Amniotic stem cell (primary cell): ENCODE results near the gene ADGB.
A peak's percentile ranks its signal among the peaks of the same experiment; 100 is the strongest.
"Not testable (repeated sequence)": the region's sequence is repeated elsewhere in the genome, so short reads cannot be mapped to it uniquely, and the experiment has no call there.

Experiments used
- DNase-seq: peaks from one replicate; lab custom pipeline; 2025; lab: John Stamatoyannopoulos, UW

Gene ADGB

GRCh38 chr6:146598772-146599405 lies at the start of gene ADGB:
Gene ADGB (plus strand): TSS chr6:146598972. CDS start chr6:146599041, 69 bp downstream.
- DNase-seq: peak; percentile 1

GRCh38 chr6:146550911-146551310 lies 47.9 kb upstream of the ADGB start:
- DNase-seq: no peak

GRCh38 chr6:146551545-146551944 lies 47.2 kb upstream of the ADGB start:
- DNase-seq: no peak

GRCh38 chr6:146553377-146554135 lies 45.2 kb upstream of the ADGB start:
- no peak for DNase-seq

- DNase-seq: no peak
These were observed 38.2 kb upstream of the ADGB start for GRCh38 chr6:146560607-146561006.

GRCh38 chr6:146566661-146567060 lies 32.1 kb upstream of the ADGB start:
- not testable (repeated sequence) for DNase-seq

- not testable (repeated sequence) for DNase-seq
These were observed 30.2 kb upstream of the ADGB start for GRCh38 chr6:146568619-146569018.

- no peak for DNase-seq
These were observed 24.6 kb upstream of the ADGB start for GRCh38 chr6:146574211-146574610.

- DNase-seq: no peak
These were observed 20.7 kb upstream of the ADGB start for GRCh38 chr6:146578054-146578453.

GRCh38 chr6:146581968-146582367 lies 16.8 kb upstream of the ADGB start:
- DNase-seq: no peak

GRCh38 chr6:146582857-146583256 lies 15.9 kb upstream of the ADGB start:
- DNase-seq: no peak

GRCh38 chr6:146583966-146584365 lies 14.8 kb upstream of the ADGB start:
- no peak for DNase-seq

GRCh38 chr6:146587459-146587858 lies 11.3 kb upstream of the ADGB start:
- no peak for DNase-seq

GRCh38 chr6:146590492-146590891 lies 8.3 kb upstream of the ADGB start:
- no peak for DNase-seq

- no peak for DNase-seq
These were observed 6.3 kb upstream of the ADGB start for GRCh38 chr6:146592451-146592850.

- no peak for DNase-seq
These were observed 4.8 kb upstream of the ADGB start for GRCh38 chr6:146593986-146594385.

GRCh38 chr6:146594495-146594894 lies 4.3 kb upstream of the ADGB start:
- DNase-seq: no peak

GRCh38 chr6:146595972-146596731 lies 2.6 kb upstream of the ADGB start:
- DNase-seq: no peak

- no peak for DNase-seq
These were observed 2.6 kb downstream of the ADGB start for GRCh38 chr6:146601352-146601751.

GRCh38 chr6:146602526-146602925 lies 3.8 kb downstream of the ADGB start:
- DNase-seq: no peak

GRCh38 chr6:146613947-146614346 lies 15.2 kb downstream of the ADGB start:
- no peak for DNase-seq

GRCh38 chr6:146620655-146621054 lies 21.9 kb downstream of the ADGB start:
- DNase-seq: no peak

GRCh38 chr6:146628350-146628749 lies 29.6 kb downstream of the ADGB start:
- DNase-seq: no peak
